Activated naive CD4-positive, alpha-beta T cell treated with anti-CD3 and anti-CD28 coated beads, Interleukin-2, amount 10 ng/mL, durations not matched to agents 7 days and 5 days (primary cell): ENCODE measurements around the gene SMIM38.

Source experiments
- CTCF ChIA-PET: fragments of 350-600 bp; sonication (Branson Sonifier 250); formaldehyde crosslinking; loops from one replicate; lab custom pipeline; 2021; ENCODE audit warnings: antibody characterized with exemption; lab: Charles Lee
- DNase-seq: peaks from one replicate; pipeline ENCODE4 v3.0.0-alpha.2; 2020
- H3K27ac Mint-ChIP-seq: one replicate; pipeline ENCODE4 v1.8.0; 2021; ENCODE audit warnings: mild to moderate bottlenecking, moderate library complexity, mixed read lengths
- H3K27me3 Mint-ChIP-seq: one replicate; pipeline ENCODE4 v1.8.0; 2021; ENCODE audit warnings: mild to moderate bottlenecking, mixed read lengths
- H3K36me3 Mint-ChIP-seq: one replicate; pipeline ENCODE4 v1.8.0; 2021; ENCODE audit warnings: mixed read lengths
- H3K4me1 Mint-ChIP-seq: one replicate; pipeline ENCODE4 v1.8.0; 2021; ENCODE audit warnings: mixed read lengths
- H3K4me3 Mint-ChIP-seq: one replicate; pipeline ENCODE4 v1.8.0; 2021; ENCODE audit warnings: mild to moderate bottlenecking, moderate library complexity, mixed read lengths
- H3K9me3 Mint-ChIP-seq: one replicate; pipeline ENCODE4 v1.8.0; 2021; ENCODE audit warnings: mixed read lengths

The SMIM38 gene

GRCh38 chr11:69155302-69156234 lies at the start of gene SMIM38:
TSS of gene SMIM38 (plus strand) at chr11:69155935. CDS start at chr11:69157847, 1,912 bp downstream.
- Mint-ChIP-seq H3K4me1 (no peaks in the 10 kb centered on the region), H3K27me3 (peaks cover 19% of the 10 kb centered on the region), H3K9me3 (no peaks in the 10 kb centered on the region), H3K36me3 (no peaks in the 10 kb centered on the region), H3K4me3 (no peak within 1 kb of the TSS), H3K27ac (no peak within 1 kb of the TSS)
- CTCF ChIA-PET: no interaction called here
- no peak for DNase-seq

- peaks cover 12% of the 10 kb centered on the region for H3K9me3 Mint-ChIP-seq
- H3K27me3 Mint-ChIP-seq: peaks cover 17% of the 10 kb centered on the region
- no peak overlapping the region for H3K4me3 Mint-ChIP-seq
- CTCF ChIA-PET: interaction anchor here (0.9 kb wide), 1 partner anchor 186 kb away, joined by 3 read pairs; no protein-coding TSS in a partner anchor
- H3K27ac Mint-ChIP-seq: no peak overlapping the region
- no peaks in the 10 kb centered on the region for H3K36me3 Mint-ChIP-seq
- H3K4me1 Mint-ChIP-seq: peaks cover 5% of the 10 kb centered on the region
- no peak for DNase-seq
Measured at GRCh38 chr11:69106031-69106811, 49.5 kb upstream of the SMIM38 start.

- Mint-ChIP-seq H3K36me3 (no peaks in the 10 kb centered on the region), H3K9me3 (peaks cover 12% of the 10 kb centered on the region), H3K27ac (no peak overlapping the region), H3K27me3 (peaks cover 11% of the 10 kb centered on the region), H3K4me3 (no peak overlapping the region), H3K4me1 (peaks cover 5% of the 10 kb centered on the region)
- DNase-seq: no peak
- CTCF ChIA-PET: no interaction called here
Measured at GRCh38 chr11:69107413-69107812, 48.3 kb upstream of the SMIM38 start.

GRCh38 chr11:69108030-69108429 lies 47.7 kb upstream of the SMIM38 start:
- no peak overlapping the region for H3K4me3 Mint-ChIP-seq
- no peak for DNase-seq
- H3K4me1 Mint-ChIP-seq: peaks cover 5% of the 10 kb centered on the region
- H3K9me3 Mint-ChIP-seq: peaks cover 12% of the 10 kb centered on the region
- H3K27ac Mint-ChIP-seq: no peak overlapping the region
- no peaks in the 10 kb centered on the region for H3K36me3 Mint-ChIP-seq
- CTCF ChIA-PET: no interaction called here
- H3K27me3 Mint-ChIP-seq: peaks cover 7% of the 10 kb centered on the region

- H3K4me3 Mint-ChIP-seq: no peak overlapping the region
- DNase-seq: no peak
- H3K27me3 Mint-ChIP-seq: peaks cover 7% of the 10 kb centered on the region
- H3K36me3 Mint-ChIP-seq: no peaks in the 10 kb centered on the region
- peaks cover 12% of the 10 kb centered on the region for H3K9me3 Mint-ChIP-seq
- peaks cover 5% of the 10 kb centered on the region for H3K4me1 Mint-ChIP-seq
- H3K27ac Mint-ChIP-seq: no peak overlapping the region
- CTCF ChIA-PET: no interaction called here
Measured at GRCh38 chr11:69108559-69108958, 47.2 kb upstream of the SMIM38 start.

- CTCF ChIA-PET: no interaction called here
- Mint-ChIP-seq H3K27ac (no peak overlapping the region), H3K4me3 (no peak overlapping the region), H3K36me3 (no peaks in the 10 kb centered on the region), H3K9me3 (peaks cover 12% of the 10 kb centered on the region), H3K27me3 (peaks cover 7% of the 10 kb centered on the region), H3K4me1 (peaks cover 5% of the 10 kb centered on the region)
- no peak for DNase-seq
Measured at GRCh38 chr11:69109101-69109500, 46.6 kb upstream of the SMIM38 start.

GRCh38 chr11:69110451-69110850 lies 45.3 kb upstream of the SMIM38 start:
- H3K9me3 Mint-ChIP-seq: peaks cover 12% of the 10 kb centered on the region
- no peak for DNase-seq
- no peak overlapping the region for H3K27ac Mint-ChIP-seq
- no peaks in the 10 kb centered on the region for H3K36me3 Mint-ChIP-seq
- CTCF ChIA-PET: no interaction called here
- no peak overlapping the region for H3K4me3 Mint-ChIP-seq
- H3K27me3 Mint-ChIP-seq: peaks cover 7% of the 10 kb centered on the region
- H3K4me1 Mint-ChIP-seq: peaks cover 5% of the 10 kb centered on the region

GRCh38 chr11:69111624-69112542 lies 43.9 kb upstream of the SMIM38 start:
- H3K27me3 Mint-ChIP-seq: peaks cover 7% of the 10 kb centered on the region
- H3K4me1 Mint-ChIP-seq: peaks cover 2% of the 10 kb centered on the region
- no peak for DNase-seq
- peaks cover 12% of the 10 kb centered on the region for H3K9me3 Mint-ChIP-seq
- no peaks in the 10 kb centered on the region for H3K36me3 Mint-ChIP-seq
- CTCF ChIA-PET: no interaction called here
- H3K27ac Mint-ChIP-seq: no peak overlapping the region
- H3K4me3 Mint-ChIP-seq: no peak overlapping the region

GRCh38 chr11:69113226-69113625 lies 42.5 kb upstream of the SMIM38 start:
- Mint-ChIP-seq H3K27me3 (peaks cover 6% of the 10 kb centered on the region), H3K9me3 (peaks cover 9% of the 10 kb centered on the region), H3K36me3 (no peaks in the 10 kb centered on the region), H3K4me1 (no peaks in the 10 kb centered on the region), H3K27ac (no peak overlapping the region), H3K4me3 (no peak overlapping the region)
- no peak for DNase-seq
- CTCF ChIA-PET: no interaction called here

- CTCF ChIA-PET: no interaction called here
- no peak for DNase-seq
- H3K4me3 Mint-ChIP-seq: no peak overlapping the region
- peaks cover 9% of the 10 kb centered on the region for H3K9me3 Mint-ChIP-seq
- no peaks in the 10 kb centered on the region for H3K36me3 Mint-ChIP-seq
- no peaks in the 10 kb centered on the region for H3K4me1 Mint-ChIP-seq
- peaks cover under 1% of the 10 kb centered on the region for H3K27me3 Mint-ChIP-seq
- no peak overlapping the region for H3K27ac Mint-ChIP-seq
Measured at GRCh38 chr11:69113646-69114340, 41.9 kb upstream of the SMIM38 start.

- Mint-ChIP-seq H3K9me3 (peaks cover 13% of the 10 kb centered on the region), H3K36me3 (no peaks in the 10 kb centered on the region), H3K27me3 (no peaks in the 10 kb centered on the region), H3K27ac (no peak overlapping the region), H3K4me1 (peaks cover 2% of the 10 kb centered on the region), H3K4me3 (no peak overlapping the region)
- CTCF ChIA-PET: no interaction called here
- DNase-seq: no peak
Measured at GRCh38 chr11:69114362-69114761, 41.4 kb upstream of the SMIM38 start.

GRCh38 chr11:69114811-69115523 lies 40.8 kb upstream of the SMIM38 start:
- Mint-ChIP-seq H3K27ac (no peak overlapping the region), H3K9me3 (peaks cover 12% of the 10 kb centered on the region), H3K4me1 (peaks cover 4% of the 10 kb centered on the region), H3K4me3 (no peak overlapping the region), H3K36me3 (no peaks in the 10 kb centered on the region), H3K27me3 (no peaks in the 10 kb centered on the region)
- DNase-seq: no peak
- CTCF ChIA-PET: no interaction called here
